ENCODE results near the gene DNAH1. TPM values are rescaled to one million over a fixed set of nuclear protein-coding genes. Genes with fewer than 3 reads are reported as not detected.

DNAH1 gene
- total and polyA plus RNA-seq, 7 donors = 1.2 to 8.6 (median 4.6) TPM

DNA sequence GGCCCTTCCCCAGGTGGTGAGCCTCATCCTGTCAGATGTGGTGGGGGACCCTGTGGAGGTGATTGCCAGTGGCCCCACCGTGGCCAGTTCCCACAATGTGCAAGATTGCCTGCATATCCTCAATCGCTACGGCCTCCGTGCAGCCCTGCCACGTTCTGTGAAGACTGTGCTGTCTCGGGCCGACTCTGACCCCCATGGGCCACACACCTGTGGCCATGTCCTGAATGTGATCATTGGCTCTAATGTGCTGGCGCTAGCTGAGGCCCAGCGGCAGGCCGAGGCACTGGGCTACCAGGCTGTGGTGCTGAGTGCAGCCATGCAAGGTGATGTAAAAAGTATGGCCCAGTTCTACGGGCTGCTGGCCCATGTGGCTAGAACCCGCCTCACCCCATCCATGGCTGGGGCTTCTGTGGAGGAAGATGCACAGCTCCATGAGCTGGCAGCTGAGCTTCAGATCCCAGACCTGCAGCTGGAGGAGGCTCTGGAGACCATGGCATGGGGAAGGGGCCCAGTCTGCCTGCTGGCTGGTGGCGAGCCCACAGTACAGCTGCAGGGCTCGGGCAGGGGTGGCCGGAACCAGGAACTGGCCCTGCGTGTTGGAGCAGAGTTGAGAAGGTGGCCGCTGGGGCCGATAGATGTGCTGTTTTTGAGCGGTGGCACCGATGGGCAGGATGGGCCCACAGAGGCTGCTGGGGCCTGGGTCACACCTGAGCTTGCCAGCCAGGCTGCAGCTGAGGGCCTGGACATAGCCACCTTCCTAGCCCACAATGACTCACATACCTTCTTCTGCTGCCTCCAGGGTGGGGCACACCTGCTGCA is 23.7 kb upstream of the DNAH1 start:
- intact Hi-C loops (cut with DNase I) = no loop called here
- Histone ChIP-seq H3K27me3 (no peaks in the 10 kb centered on the region), H3K4me3 (no peak overlapping the region), H3K36me3 (peaks cover 0 to 24% (median 8%) of the 10 kb centered on the region in 4 donors), H3K9me3 (no peaks in the 10 kb centered on the region), H3K4me1 (peaks cover 0 to 6% (median 3%) of the 10 kb centered on the region in 4 donors), H3K27ac (no peak overlapping the region)
- 95 to 96% methylated on average over 20 of the region's 20 CpGs for WGBS, 2 donors
- TF ChIP-seq EP300 (IDR thresholded peaks at IDR 0.05) (no peak), POLR2AphosphoS5 (IDR thresholded peaks at IDR 0.05) (no peak)
- TF ChIP-seq, protein P1, sequence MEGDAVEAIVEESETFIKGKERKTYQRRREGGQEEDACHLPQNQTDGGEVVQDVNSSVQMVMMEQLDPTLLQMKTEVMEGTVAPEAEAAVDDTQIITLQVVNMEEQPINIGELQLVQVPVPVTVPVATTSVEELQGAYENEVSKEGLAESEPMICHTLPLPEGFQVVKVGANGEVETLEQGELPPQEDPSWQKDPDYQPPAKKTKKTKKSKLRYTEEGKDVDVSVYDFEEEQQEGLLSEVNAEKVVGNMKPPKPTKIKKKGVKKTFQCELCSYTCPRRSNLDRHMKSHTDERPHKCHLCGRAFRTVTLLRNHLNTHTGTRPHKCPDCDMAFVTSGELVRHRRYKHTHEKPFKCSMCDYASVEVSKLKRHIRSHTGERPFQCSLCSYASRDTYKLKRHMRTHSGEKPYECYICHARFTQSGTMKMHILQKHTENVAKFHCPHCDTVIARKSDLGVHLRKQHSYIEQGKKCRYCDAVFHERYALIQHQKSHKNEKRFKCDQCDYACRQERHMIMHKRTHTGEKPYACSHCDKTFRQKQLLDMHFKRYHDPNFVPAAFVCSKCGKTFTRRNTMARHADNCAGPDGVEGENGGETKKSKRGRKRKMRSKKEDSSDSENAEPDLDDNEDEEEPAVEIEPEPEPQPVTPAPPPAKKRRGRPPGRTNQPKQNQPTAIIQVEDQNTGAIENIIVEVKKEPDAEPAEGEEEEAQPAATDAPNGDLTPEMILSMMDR (IDR thresholded peaks at IDR 0.05) = no peak
- DNase-seq = no peak

DNA sequence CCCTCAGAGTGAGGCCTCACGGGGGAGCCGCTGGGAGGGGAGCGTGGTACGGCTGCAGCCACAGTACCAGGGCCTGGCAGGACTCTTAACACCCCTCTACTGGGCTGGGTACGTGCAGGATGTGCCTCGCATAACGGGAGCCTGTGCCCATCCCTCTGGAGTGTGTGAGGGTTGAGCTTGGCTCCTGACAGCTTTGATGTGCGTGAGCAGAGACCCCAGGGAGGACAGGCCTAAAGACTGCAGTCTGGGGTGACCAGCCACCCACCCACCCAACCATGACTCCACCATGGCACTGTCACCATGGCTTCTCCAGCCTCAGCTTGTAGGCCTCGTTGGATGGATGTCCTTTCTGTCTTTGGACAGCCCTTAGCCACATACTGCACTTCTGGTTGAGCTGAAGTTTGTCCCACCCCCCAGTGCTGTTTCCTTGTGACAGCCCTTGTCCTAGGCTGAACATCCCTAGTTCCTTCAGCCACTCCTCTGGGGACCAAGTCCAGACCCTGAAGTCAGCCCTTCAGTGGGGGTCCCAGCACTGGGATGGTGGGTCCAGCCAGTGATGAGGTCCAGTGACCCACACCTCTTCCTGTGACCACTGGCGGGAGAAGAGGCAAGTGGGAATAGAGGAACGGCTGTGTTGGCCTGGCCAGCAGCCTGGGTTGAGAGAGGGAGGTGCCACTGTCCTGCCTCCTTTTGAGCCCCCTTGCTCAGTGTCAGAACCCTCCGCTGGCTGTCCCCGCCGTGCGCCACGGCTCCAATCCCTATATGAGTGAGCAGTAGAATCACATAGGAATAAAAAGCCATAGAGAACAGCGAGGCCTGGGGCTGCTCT is 22.4 kb upstream of the DNAH1 start:
- Histone ChIP-seq H3K36me3 (peaks cover 0 to 24% (median 8%) of the 10 kb centered on the region in 4 donors), H3K9me3 (no peaks in the 10 kb centered on the region), H3K27me3 (no peaks in the 10 kb centered on the region), H3K27ac (no peak overlapping the region), H3K4me3 (no peak overlapping the region), H3K4me1 (peaks cover 0 to under 1% (median under 1%) of the 10 kb centered on the region in 4 donors)
- TF ChIP-seq POLR2A (IDR thresholded peaks at IDR 0.05) = no peak
- TF ChIP-seq, protein P1 (IDR thresholded peaks at IDR 0.05) = no peak
- no peak for DNase-seq
- intact Hi-C loops (cut with DNase I) = no loop called here
- WGBS, 2 donors = 92% methylated on average over 17 of the region's 17 CpGs

- Histone ChIP-seq H3K36me3 (peaks cover 0 to 24% (median 8%) of the 10 kb centered on the region in 4 donors), H3K4me3 (no peak overlapping the region), H3K4me1 (no peaks in the 10 kb centered on the region), H3K9me3 (no peaks in the 10 kb centered on the region), H3K27me3 (no peaks in the 10 kb centered on the region), H3K27ac (no peak overlapping the region)
- intact Hi-C loops (cut with DNase I) = no loop called here
- no peak for TF ChIP-seq POLR2AphosphoS5 (IDR thresholded peaks at IDR 0.05)
- TF ChIP-seq EP300 (IDR thresholded peaks at IDR 0.05) = no peak
- TF ChIP-seq, protein P1 (IDR thresholded peaks at IDR 0.05) = no peak
- no peak for TF ChIP-seq POLR2A (IDR thresholded peaks at IDR 0.05)
- 88 to 92% methylated on average over 11 of the region's 11 CpGs for WGBS, 2 donors
- no peak for DNase-seq
Observed at GRCh38 chr3:52294320-52295150, 21.6 kb upstream of the DNAH1 start.

GRCh38 chr3:52295671-52296208 is 20.4 kb upstream of the DNAH1 start:
- H3K36me3 ChIP-seq = peaks cover 0 to 24% (median 8%) of the 10 kb centered on the region in 4 donors
- 95% methylated on average over 5 of the region's 5 CpGs for WGBS, 2 donors
- intact Hi-C loops (cut with DNase I) = no loop called here

More at GRCh38 chr3:52295671-52296208, 20.4 kb upstream of the DNAH1 start:
- Histone ChIP-seq H3K27me3 (no peaks in the 10 kb centered on the region), H3K4me1 (no peaks in the 10 kb centered on the region), H3K27ac (no peak overlapping the region), H3K4me3 (no peak overlapping the region), H3K9me3 (no peaks in the 10 kb centered on the region)
- TF ChIP-seq, protein P1 (IDR thresholded peaks at IDR 0.05) = no peak
- TF ChIP-seq POLR2A (IDR thresholded peaks at IDR 0.05) (no peak), POLR2AphosphoS5 (IDR thresholded peaks at IDR 0.05) (no peak), EP300 (IDR thresholded peaks at IDR 0.05) (no peak)
- DNase-seq = no peak
